DOHH2 (cell line): ENCODE measurements around the gene FBRSL1.

ENCODE experiments used
- H3F3A ChIP-seq: fragments of 200-600 bp; sonication (generic), shearing (Covaris generic); 2 replicates; pipeline ENCODE4 v1.6.0; 2016; ENCODE audit warnings: antibody characterized with exemption, mild to moderate bottlenecking; ENCODE audit not compliant: control insufficient read depth, insufficient read depth
- H3K27ac ChIP-seq: fragments of 200-600 bp; sonication (generic); 2 replicates; pipeline ENCODE4 v1.5.1; 2014; ENCODE audit warnings: low read depth, mild to moderate bottlenecking, low read length, moderate library complexity
- H3K27me3 ChIP-seq: fragments of 200-600 bp; sonication (generic); 2 replicates; pipeline ENCODE4 v1.6.1; 2014; ENCODE audit warnings: mild to moderate bottlenecking, low read length, mixed read lengths; ENCODE audit not compliant: control insufficient read depth
- H3K36me3 ChIP-seq: fragments of 200-600 bp; sonication (generic); 2 replicates; pipeline ENCODE4 v1.6.1; 2014; ENCODE audit warnings: mild to moderate bottlenecking, low read length, moderate library complexity, mixed read lengths; ENCODE audit not compliant: control insufficient read depth
- H3K4me1 ChIP-seq: fragments of 200-600 bp; sonication (generic); 2 replicates; pipeline ENCODE4 v1.6.1; 2014; ENCODE audit warnings: mild to moderate bottlenecking, low read length, mixed read lengths; ENCODE audit not compliant: control insufficient read depth
- H3K4me2 ChIP-seq: fragments of 200-600 bp; sonication (generic); 2 replicates; pipeline ENCODE4 v1.6.0; 2014; ENCODE audit warnings: mild to moderate bottlenecking, low read length, moderate library complexity
- H3K4me3 ChIP-seq: fragments of 200-600 bp; sonication (generic); 2 replicates; pipeline ENCODE4 v1.5.1; 2014; ENCODE audit warnings: mild to moderate bottlenecking, low read length, mixed read lengths
- H3K79me2 ChIP-seq: fragments of 200-600 bp; sonication (generic); 2 replicates; pipeline ENCODE4 v1.6.1; 2014; ENCODE audit warnings: mild to moderate bottlenecking, low read length, mixed read lengths; ENCODE audit not compliant: control insufficient read depth
- H3K9me2 ChIP-seq: fragments of 200-600 bp; sonication (generic); replicated peaks from 2 replicates; pipeline ENCODE4 v1.6.1; 2014; ENCODE audit warnings: mild to moderate bottlenecking, low read length, mixed read lengths; ENCODE audit not compliant: control insufficient read depth
- H3K9me3 ChIP-seq: fragments of 200-600 bp; sonication (generic); 2 replicates; pipeline ENCODE4 v1.6.1; 2014; ENCODE audit warnings: antibody characterized with exemption, low read length, mixed read lengths; ENCODE audit not compliant: control insufficient read depth, insufficient read depth
- H4K20me1 ChIP-seq: fragments of 200-600 bp; sonication (generic); 2 replicates; pipeline ENCODE4 v1.6.0; 2014; ENCODE audit warnings: low read depth, mild to moderate bottlenecking, antibody characterized with exemption, low read length, moderate library complexity; ENCODE audit not compliant: control insufficient read depth, insufficient read depth
- CTCF ChIP-seq: fragments of 200-600 bp; sonication (generic); IDR thresholded peaks from one replicate; pipeline ENCODE4 v1.5.1; 2014; ENCODE audit warnings: antibody characterized with exemption, mild to moderate bottlenecking, low read depth, low read length; ENCODE audit not compliant: poor library complexity, severe bottlenecking
- EZH2phosphoT487 ChIP-seq: fragments of 200-600 bp; sonication (generic); IDR thresholded peaks from 2 replicates; pipeline ENCODE4 v1.6.1; 2017; ENCODE audit warnings: borderline replicate concordance, mild to moderate bottlenecking, antibody characterized with exemption, low read length, moderate library complexity, mixed read lengths

The FBRSL1 gene

GRCh38 chr12:132496710-132497109, 6.8 kb downstream of the FBRSL1 start:
- no peaks in the 10 kb centered on the region for H3K9me2 ChIP-seq
- TF ChIP-seq EZH2phosphoT487 (no peak), CTCF (no peak)
- peaks cover 17% of the 10 kb centered on the region for H3K4me1 ChIP-seq
- no peak overlapping the region for H3K27ac ChIP-seq
- no peaks in the 10 kb centered on the region for H3F3A ChIP-seq
- H3K9me3 ChIP-seq = no peaks in the 10 kb centered on the region
- H3K79me2 ChIP-seq = peaks cover 99% of the 10 kb centered on the region
- no peaks in the 10 kb centered on the region for H3K27me3 ChIP-seq
- H3K36me3 ChIP-seq = peaks cover under 1% of the 10 kb centered on the region; the same call in 1 of the 2 replicates
- no peak overlapping the region for H3K4me2 ChIP-seq
- peaks cover 34% of the 10 kb centered on the region for H4K20me1 ChIP-seq
- H3K4me3 ChIP-seq = no peak overlapping the region

- no peaks in the 10 kb centered on the region for H3K9me2 ChIP-seq
- H3K27ac ChIP-seq = no peak overlapping the region
- H3F3A ChIP-seq = no peaks in the 10 kb centered on the region
- H3K4me1 ChIP-seq = peaks cover 14% of the 10 kb centered on the region
- no peak overlapping the region for H3K4me3 ChIP-seq
- no peak overlapping the region for H3K4me2 ChIP-seq
- no peaks in the 10 kb centered on the region for H3K9me3 ChIP-seq
- no peak for TF ChIP-seq EZH2phosphoT487
- no peak for TF ChIP-seq CTCF
- peaks cover 97% of the 10 kb centered on the region for H3K79me2 ChIP-seq
- H4K20me1 ChIP-seq = peaks cover 30% of the 10 kb centered on the region
- no peaks in the 10 kb centered on the region for H3K27me3 ChIP-seq
- no peaks in the 10 kb centered on the region for H3K36me3 ChIP-seq
These were observed 7.8 kb downstream of the FBRSL1 start for GRCh38 chr12:132497514-132498405.

GRCh38 chr12:132498931-132499330, 9.0 kb downstream of the FBRSL1 start:
- Histone ChIP-seq H3K4me1 (peaks cover 14% of the 10 kb centered on the region), H4K20me1 (peaks cover 36% of the 10 kb centered on the region), H3K27ac (no peak overlapping the region)

More at GRCh38 chr12:132498931-132499330, 9.0 kb downstream of the FBRSL1 start:
- H3K36me3 ChIP-seq = no peaks in the 10 kb centered on the region
- TF ChIP-seq CTCF (no peak), EZH2phosphoT487 (no peak)
- no peaks in the 10 kb centered on the region for H3K9me3 ChIP-seq
- H3K4me3 ChIP-seq = no peak overlapping the region
- H3K27me3 ChIP-seq = no peaks in the 10 kb centered on the region
- H3K79me2 ChIP-seq = peaks cover 97% of the 10 kb centered on the region
- H3F3A ChIP-seq = no peaks in the 10 kb centered on the region
- H3K4me2 ChIP-seq = no peak overlapping the region
- no peaks in the 10 kb centered on the region for H3K9me2 ChIP-seq
